ENCODE results near the gene MRTFA. TPM values are rescaled to one million over a fixed set of nuclear protein-coding genes. Genes with fewer than 3 reads are reported as not detected.

MRTFA gene
- total RNA-seq, 4 donors from 2014 or later = 45.5 to 90.2 (median 78.3) TPM

DNA sequence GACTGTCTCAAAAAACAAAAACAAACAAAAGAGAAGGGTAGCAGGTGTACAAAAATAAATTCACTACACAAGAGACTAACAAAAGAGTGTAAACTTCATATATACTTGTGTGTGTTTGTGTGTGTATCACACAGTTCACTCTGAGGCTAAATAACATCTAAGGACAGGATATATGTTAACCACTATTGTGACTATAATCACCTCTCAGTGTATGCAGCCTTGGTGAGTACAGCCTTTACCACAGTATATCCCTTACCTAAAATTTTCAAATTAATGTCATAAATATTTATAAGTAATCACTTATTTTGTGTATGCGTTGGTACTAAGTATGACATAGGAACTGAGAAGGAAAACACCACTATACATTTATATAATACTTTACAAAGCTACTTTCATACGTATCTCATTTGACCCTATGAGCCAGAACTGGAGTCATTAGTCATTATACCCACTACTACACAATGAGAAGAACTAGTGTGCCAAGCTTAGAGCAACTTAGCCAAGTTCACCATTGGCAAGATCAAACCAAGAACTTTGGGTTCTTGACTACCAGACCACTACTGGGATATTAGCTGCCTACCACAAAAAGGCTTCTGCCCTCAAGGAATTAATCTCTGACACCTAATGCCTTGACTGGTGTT is 149.4 kb downstream of the MRTFA start:
- no peak for ATAC-seq
- Histone ChIP-seq H3K9me3 (no peaks in the 10 kb centered on the region), H3K4me3 (no peak overlapping the region), H3K27ac (peak overlapping the region in 1 of 4 donors; percentile 24), H3K4me1 (peaks cover 3 to 48% (median 23%) of the 10 kb centered on the region in 3 donors), H3K27me3 (no peaks in the 10 kb centered on the region), H3K36me3 (no peaks in the 10 kb centered on the region)
- TF ChIP-seq, protein P1, sequence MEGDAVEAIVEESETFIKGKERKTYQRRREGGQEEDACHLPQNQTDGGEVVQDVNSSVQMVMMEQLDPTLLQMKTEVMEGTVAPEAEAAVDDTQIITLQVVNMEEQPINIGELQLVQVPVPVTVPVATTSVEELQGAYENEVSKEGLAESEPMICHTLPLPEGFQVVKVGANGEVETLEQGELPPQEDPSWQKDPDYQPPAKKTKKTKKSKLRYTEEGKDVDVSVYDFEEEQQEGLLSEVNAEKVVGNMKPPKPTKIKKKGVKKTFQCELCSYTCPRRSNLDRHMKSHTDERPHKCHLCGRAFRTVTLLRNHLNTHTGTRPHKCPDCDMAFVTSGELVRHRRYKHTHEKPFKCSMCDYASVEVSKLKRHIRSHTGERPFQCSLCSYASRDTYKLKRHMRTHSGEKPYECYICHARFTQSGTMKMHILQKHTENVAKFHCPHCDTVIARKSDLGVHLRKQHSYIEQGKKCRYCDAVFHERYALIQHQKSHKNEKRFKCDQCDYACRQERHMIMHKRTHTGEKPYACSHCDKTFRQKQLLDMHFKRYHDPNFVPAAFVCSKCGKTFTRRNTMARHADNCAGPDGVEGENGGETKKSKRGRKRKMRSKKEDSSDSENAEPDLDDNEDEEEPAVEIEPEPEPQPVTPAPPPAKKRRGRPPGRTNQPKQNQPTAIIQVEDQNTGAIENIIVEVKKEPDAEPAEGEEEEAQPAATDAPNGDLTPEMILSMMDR (IDR thresholded peaks at IDR 0.05) = no peak
- TF ChIP-seq POLR2A (IDR thresholded peaks at IDR 0.05) = no peak
- no peak for TF ChIP-seq POLR2AphosphoS5 (IDR thresholded peaks at IDR 0.05)
- TF ChIP-seq EP300 (IDR thresholded peaks at IDR 0.05) = no peak
- 71 to 81% methylated on average over 2 of the region's 2 CpGs for WGBS, 2 donors (ENCODE audit: low coverage in 1 of 2)

DNA sequence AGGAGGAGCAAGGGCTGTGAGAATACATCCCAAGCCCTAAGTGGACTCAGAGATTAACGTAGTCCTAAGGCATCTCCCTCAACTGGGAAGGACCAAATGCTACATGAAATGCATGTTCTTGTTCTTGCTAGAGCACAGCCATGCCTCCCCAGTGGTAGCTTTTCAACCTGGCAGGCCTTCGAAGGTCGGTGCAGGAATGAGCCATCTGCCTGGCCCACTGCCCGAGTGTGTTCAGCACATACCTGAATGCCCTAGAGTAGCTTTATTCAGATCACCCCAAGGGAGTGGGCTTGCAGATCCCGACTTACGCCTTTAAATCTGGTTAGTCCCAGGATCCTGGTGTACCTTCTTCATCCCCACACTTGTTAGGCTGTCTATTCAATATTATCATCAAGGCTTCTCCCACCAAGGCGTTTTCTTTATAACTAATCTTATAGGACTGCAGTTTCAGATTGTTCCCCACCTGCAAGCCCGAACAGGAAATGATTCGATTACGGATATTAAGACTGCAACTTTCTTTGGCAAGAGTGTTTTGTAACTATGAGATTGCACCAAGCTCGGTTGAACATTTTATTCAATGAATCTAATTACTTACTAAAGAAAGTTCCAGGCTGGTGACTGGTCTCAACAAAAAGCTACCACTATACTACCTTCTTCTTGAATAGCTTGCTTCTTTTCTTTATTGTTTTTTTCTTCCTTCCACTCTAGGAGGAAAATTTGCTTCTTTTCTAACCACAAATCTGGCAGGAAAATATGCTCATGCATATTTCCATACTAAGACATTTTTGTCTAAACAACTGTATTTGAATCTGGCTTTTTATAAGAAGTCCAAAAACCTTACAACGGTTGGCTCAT is 150.5 kb downstream of the MRTFA start:
- H3K4me3 ChIP-seq = no peak overlapping the region
- H3K36me3 ChIP-seq = no peaks in the 10 kb centered on the region
- 54 to 68% methylated on average over 8 to 9 of the region's 12 CpGs for WGBS, 2 donors (ENCODE audit: low coverage in 1 of 2)

DNA sequence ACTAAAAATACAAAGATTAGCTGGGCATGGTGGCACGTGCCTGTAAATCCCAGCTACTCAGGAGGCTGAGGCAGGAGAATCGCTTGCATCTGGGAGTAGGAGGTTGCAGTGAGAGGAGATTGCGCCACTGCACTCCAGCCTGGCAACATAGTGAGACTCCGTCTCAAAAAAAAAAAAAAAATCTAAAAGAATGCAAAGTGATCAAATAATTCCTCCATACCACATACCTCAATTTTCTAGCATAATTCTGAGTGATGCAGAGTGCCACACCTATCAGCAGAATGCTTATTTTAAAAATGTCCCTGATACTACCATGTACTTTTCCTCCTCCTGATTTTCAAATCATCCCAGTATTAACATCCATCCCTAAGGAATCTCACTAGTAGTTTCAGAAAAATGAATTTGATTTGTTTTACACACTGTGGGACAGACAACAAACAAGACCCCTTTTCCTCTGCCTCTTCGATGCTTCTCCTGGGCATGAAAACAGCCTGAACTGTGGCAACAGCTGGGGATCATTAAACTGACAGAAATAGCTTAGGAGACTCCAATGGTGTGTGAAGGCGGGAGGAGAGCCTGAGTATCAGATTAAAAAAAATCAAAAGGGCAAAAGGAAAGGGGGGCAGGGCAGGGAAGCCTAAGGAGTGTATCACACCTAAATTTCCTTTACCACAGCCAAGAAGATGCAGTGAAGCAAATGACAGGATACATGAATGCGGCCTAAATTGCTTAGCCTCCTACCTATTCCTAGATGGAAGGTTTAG is 151.4 kb downstream of the MRTFA start:
- Histone ChIP-seq H3K27me3 (no peaks in the 10 kb centered on the region), H3K4me1 (peaks cover 0 to 34% (median 12%) of the 10 kb centered on the region in 3 donors)

More for the DNA sequence above, 150.5 kb downstream of the MRTFA start:
- H3K27ac ChIP-seq = peak overlapping the region in 1 of 4 donors; percentile 24
- TF ChIP-seq POLR2A (IDR thresholded peaks at IDR 0.05) = no peak
- TF ChIP-seq EP300 (IDR thresholded peaks at IDR 0.05) = no peak
- no peak for TF ChIP-seq POLR2AphosphoS5 (IDR thresholded peaks at IDR 0.05)
- TF ChIP-seq, protein P1 (IDR thresholded peaks at IDR 0.05) = no peak
- H3K4me1 ChIP-seq = peaks cover 0 to 37% (median 13%) of the 10 kb centered on the region in 3 donors
- ATAC-seq = no peak
- no peaks in the 10 kb centered on the region for H3K27me3 ChIP-seq
- H3K9me3 ChIP-seq = no peaks in the 10 kb centered on the region

DNA sequence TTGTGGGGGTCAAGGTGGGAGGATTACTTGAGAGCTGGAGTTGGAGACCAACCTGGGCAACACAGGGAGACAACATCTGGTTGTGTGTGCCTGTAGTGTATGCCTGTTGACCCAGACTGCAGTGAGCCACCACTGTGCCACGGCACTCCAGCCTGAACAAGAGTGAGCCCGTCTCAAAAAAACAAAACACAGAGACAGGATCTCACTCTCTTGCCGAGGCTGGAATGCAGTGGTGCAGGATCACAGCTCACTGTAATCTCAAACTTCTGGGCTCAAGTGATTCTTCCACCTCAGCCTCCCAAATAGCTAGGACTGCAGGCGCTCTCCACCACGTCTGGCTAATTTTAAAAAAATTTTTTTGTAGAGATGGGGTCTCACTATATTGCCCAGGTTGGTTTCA is 153.6 kb downstream of the MRTFA start:
- no peaks in the 10 kb centered on the region for H3K36me3 ChIP-seq
- TF ChIP-seq, protein P1 (IDR thresholded peaks at IDR 0.05) = no peak
- TF ChIP-seq POLR2A (IDR thresholded peaks at IDR 0.05) = no peak
- no peak for TF ChIP-seq EP300 (IDR thresholded peaks at IDR 0.05)
- no peak for TF ChIP-seq POLR2AphosphoS5 (IDR thresholded peaks at IDR 0.05)
- ATAC-seq = no peak
- peaks cover 0 to 42% (median 12%) of the 10 kb centered on the region in 3 donors for H3K4me1 ChIP-seq
- no peaks in the 10 kb centered on the region for H3K9me3 ChIP-seq
- H3K27ac ChIP-seq = no peak overlapping the region
- H3K27me3 ChIP-seq = no peaks in the 10 kb centered on the region
- WGBS, 2 donors (ENCODE audit: low coverage in 1 of 2) = 83 to 100% methylated on average over 4 to 5 of the region's 5 CpGs
- H3K4me3 ChIP-seq = no peak overlapping the region

More for the DNA sequence above, 151.4 kb downstream of the MRTFA start:
- ATAC-seq = no peak
- no peaks in the 10 kb centered on the region for H3K9me3 ChIP-seq
- TF ChIP-seq POLR2A (IDR thresholded peaks at IDR 0.05) (no peak), EP300 (IDR thresholded peaks at IDR 0.05) (no peak)
- WGBS, 2 donors (ENCODE audit: low coverage in 1 of 2) = 64 to 79% methylated on average over 6 to 7 of the region's 7 CpGs
- no peaks in the 10 kb centered on the region for H3K36me3 ChIP-seq
- peak overlapping the region in 1 of 4 donors; percentile 10 for H3K27ac ChIP-seq
- H3K4me3 ChIP-seq = no peak overlapping the region

DNA sequence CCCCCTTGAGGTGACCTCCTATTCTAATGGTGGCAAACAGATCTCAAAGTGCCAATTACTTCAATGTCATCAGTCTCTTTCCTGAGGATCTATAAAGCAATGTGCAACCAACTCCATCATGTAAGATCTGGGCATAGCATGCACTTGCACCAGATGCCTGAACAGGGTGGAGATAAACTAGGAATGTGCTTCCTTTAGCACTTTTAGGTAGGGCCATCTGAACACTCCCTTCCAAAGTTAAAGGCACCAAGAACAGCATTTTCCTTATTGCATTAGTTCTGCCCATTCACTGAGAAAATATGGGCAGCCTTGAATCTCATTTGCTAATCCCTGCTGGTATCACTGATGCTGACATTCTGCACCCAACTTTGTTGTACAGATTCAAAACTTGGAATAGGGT is 154.1 kb downstream of the MRTFA start:
- H3K9me3 ChIP-seq = no peaks in the 10 kb centered on the region
- H3K4me1 ChIP-seq = peaks cover 0 to 42% (median 12%) of the 10 kb centered on the region in 3 donors
- TF ChIP-seq EP300 (IDR thresholded peaks at IDR 0.05) (no peak), POLR2A (IDR thresholded peaks at IDR 0.05) (no peak), POLR2AphosphoS5 (IDR thresholded peaks at IDR 0.05) (no peak)
- TF ChIP-seq, protein P1 (IDR thresholded peaks at IDR 0.05) = no peak
- no peak overlapping the region for H3K27ac ChIP-seq
- no peak overlapping the region for H3K4me3 ChIP-seq
- H3K36me3 ChIP-seq = no peaks in the 10 kb centered on the region
- ATAC-seq = no peak
- no peaks in the 10 kb centered on the region for H3K27me3 ChIP-seq
